SK-N-SH (cell line): ENCODE data around the gene IL20RB. TPM values are rescaled to one million over a fixed set of nuclear protein-coding genes. Genes with fewer than 3 reads are reported as not detected.

Source experiments
- CTCF ChIA-PET: fragments of 300-600, 350-600 bp; formaldehyde crosslinking; extraction: SDS; loops from one replicate; lab custom pipeline; 2021; lab: Yijun Ruan, JAX
- POLR2A ChIA-PET: fragments of 350-600 bp; sonication (Branson Sonifier 250); formaldehyde crosslinking; extraction: SDS; loops from one replicate; lab custom pipeline; 2020; ENCODE audit warnings: antibody characterized with exemption, inconsistent platforms; lab: Yijun Ruan, JAX
- DNase-seq: peaks from one replicate; pipeline ENCODE4 v3.0.0; 2012
- H2AFZ ChIP-seq: fragments of 200-600 bp; sonication (generic); 2 replicates; pipeline ENCODE4 v1.8.1; 2016; ENCODE audit warnings: antibody characterized with exemption, mild to moderate bottlenecking, low read depth
- H3F3A ChIP-seq: fragments of 200-600 bp; sonication (generic); replicated peaks from 2 replicates; pipeline ENCODE3; 2016; ENCODE audit warnings: antibody characterized with exemption, mild to moderate bottlenecking; ENCODE audit not compliant: insufficient read depth
- H3K27ac ChIP-seq, 2 experiments: fragments of 200-500 bp in 1 of 2; fragments of 200-600 bp in 1 of 2; sonication (Bioruptor generic) in 1 of 2; sonication (generic), shearing (Covaris generic) in 1 of 2; 2 replicates each; pipeline versions ENCODE4 v1.5.1 to v1.6.1; 2014 to 2016; ENCODE audit warnings: low read depth in 2 of 2, inconsistent platforms in 1 of 2, low read length in 1 of 2, mild to moderate bottlenecking in 1 of 2, mixed read lengths in 1 of 2
- H3K27me3 ChIP-seq: fragments of 200-600 bp; sonication (generic), shearing (Covaris generic); 2 replicates; pipeline ENCODE4 v1.6.1; 2016; ENCODE audit warnings: mixed run types; ENCODE audit not compliant: insufficient read depth
- H3K36me3 ChIP-seq, 2 experiments: fragments of 200-500 bp in 1 of 2; fragments of 200-600 bp in 1 of 2; sonication (Bioruptor generic) in 1 of 2; sonication (generic) in 1 of 2; replicated peaks in 1 of 2; 2 replicates each; pipeline versions ENCODE3 to v1.5.1; 2014 to 2016; ENCODE audit warnings: low read length in 1 of 2, mild to moderate bottlenecking in 1 of 2; ENCODE audit not compliant: insufficient read depth in 2 of 2, control insufficient read depth in 1 of 2
- H3K4me1 ChIP-seq, 2 experiments: fragments of 200-500 bp in 1 of 2; fragments of 200-600 bp in 1 of 2; sonication (Bioruptor generic) in 1 of 2; sonication (generic), shearing (Covaris generic) in 1 of 2; 2 replicates each; pipeline versions ENCODE4 v1.5.1 to v1.6.1; 2014 to 2016; ENCODE audit warnings: low read depth in 1 of 2, low read length in 1 of 2, mixed run types in 1 of 2; ENCODE audit not compliant: insufficient read depth in 2 of 2, control insufficient read depth in 1 of 2
- H3K4me2 ChIP-seq: fragments of 200-600 bp; sonication (generic), shearing (Covaris generic); 2 replicates; pipeline ENCODE4 v1.6.1; 2017; ENCODE audit warnings: mixed run types
- H3K4me3 ChIP-seq, 2 experiments: fragments of 200-500 bp in 1 of 2; fragments of 200-600 bp in 1 of 2; sonication (Bioruptor generic) in 1 of 2; sonication (generic), shearing (Covaris generic) in 1 of 2; 2 replicates each; pipeline versions ENCODE4 v1.5.1 to v1.8.1; 2014 to 2016; ENCODE audit warnings: low read depth in 2 of 2, inconsistent platforms in 1 of 2, low read length in 1 of 2, mild to moderate bottlenecking in 1 of 2, mixed read lengths in 1 of 2, moderate library complexity in 1 of 2
- H3K79me2 ChIP-seq: fragments of 200-600 bp; sonication (generic); 2 replicates; pipeline ENCODE4 v1.8.1; 2017; ENCODE audit warnings: mild to moderate bottlenecking; ENCODE audit not compliant: insufficient read depth
- H3K9ac ChIP-seq: fragments of 200-600 bp; sonication (generic); 2 replicates; pipeline ENCODE4 v1.6.1; 2017; ENCODE audit warnings: mixed run types
- H3K9me2 ChIP-seq: fragments of 200-600 bp; sonication (generic); 2 replicates; pipeline ENCODE4 v1.6.1; 2017; ENCODE audit warnings: mixed run types
- H3K9me3 ChIP-seq: fragments of 200-600 bp; sonication (generic); 2 replicates; pipeline ENCODE4 v1.6.1; 2017; ENCODE audit warnings: mixed run types, mild to moderate bottlenecking, moderate library complexity
- H4K20me1 ChIP-seq: fragments of 200-600 bp; sonication (generic); 2 replicates; pipeline ENCODE4 v1.6.1; 2017; ENCODE audit warnings: mild to moderate bottlenecking, mixed run types; ENCODE audit not compliant: insufficient read depth
- CHD2 ChIP-seq: fragments of 150-350 bp; IDR thresholded peaks from 2 replicates; pipeline ENCODE4 v1.6.1; 2018; ENCODE audit warnings: low read length; ENCODE audit not compliant: partially characterized antibody
- EP300 ChIP-seq, 2 experiments: IDR thresholded peaks; 2 replicates each; pipeline versions ENCODE4 v1.4.0 to v1.6.1; 2012; ENCODE audit warnings: borderline replicate concordance in 1 of 2, low read depth in 1 of 2, low read length in 1 of 2
- EZH2phosphoT487 ChIP-seq: fragments of 200-600 bp; sonication (generic); IDR thresholded peaks from 2 replicates; pipeline ENCODE4 v1.6.1; 2017; ENCODE audit warnings: low read depth, mixed run types, mild to moderate bottlenecking, antibody characterized with exemption, moderate library complexity, borderline replicate concordance
- FOSL2 ChIP-seq: IDR thresholded peaks from 2 replicates; pipeline ENCODE4 v1.4.0; 2012; ENCODE audit warnings: low read depth, mild to moderate bottlenecking, moderate library complexity, borderline replicate concordance
- FOXJ3 ChIP-seq: sonication (generic); formaldehyde crosslinking; IDR thresholded peaks from 2 replicates; pipeline ENCODE4 v1.5.1; 2020; ENCODE audit warnings: mild to moderate bottlenecking, missing genetic modification reagents
- FOXM1 ChIP-seq: IDR thresholded peaks from 2 replicates; pipeline ENCODE4 v1.4.0; 2012; ENCODE audit warnings: low read depth, mild to moderate bottlenecking
- JUND ChIP-seq: IDR thresholded peaks from 2 replicates; pipeline ENCODE4 v1.4.0; 2012
- MEF2A ChIP-seq: IDR thresholded peaks from 2 replicates; pipeline ENCODE4 v1.4.0; 2012; ENCODE audit warnings: low read depth, borderline replicate concordance
- PBX3 ChIP-seq: IDR thresholded peaks from 2 replicates; pipeline ENCODE4; 2012
- RAD21 ChIP-seq: IDR thresholded peaks from 2 replicates; pipeline ENCODE4 v1.6.1; 2012; ENCODE audit warnings: mild to moderate bottlenecking, low read length
- RXRA ChIP-seq: IDR thresholded peaks from 2 replicates; pipeline ENCODE4 v1.4.0; 2012; ENCODE audit warnings: low read depth, mild to moderate bottlenecking, borderline replicate concordance
- SIN3A ChIP-seq: IDR thresholded peaks from 2 replicates; pipeline ENCODE4 v1.6.1; 2012; ENCODE audit warnings: low read depth, mild to moderate bottlenecking, low read length, moderate library complexity, borderline replicate concordance
- TAF1 ChIP-seq: IDR thresholded peaks from 2 replicates; pipeline ENCODE4 v1.6.1; 2012; ENCODE audit warnings: low read depth, mild to moderate bottlenecking, low read length, moderate library complexity, borderline replicate concordance
- TCF12 ChIP-seq: IDR thresholded peaks from 2 replicates; pipeline ENCODE4 v1.4.0; 2012
- TEAD4 ChIP-seq: IDR thresholded peaks from 2 replicates; pipeline ENCODE4 v1.4.0; 2012; ENCODE audit warnings: mild to moderate bottlenecking, borderline replicate concordance; ENCODE audit not compliant: insufficient read depth
- YY1 ChIP-seq: IDR thresholded peaks from 2 replicates; pipeline ENCODE4 v1.4.0; 2012; ENCODE audit warnings: low read depth, mild to moderate bottlenecking
- WGBS: methylation state at CpG from one replicate; pipeline ENCODE4 v1.1.6; 2017; ENCODE audit warnings: low lambda C conversion rate; 5-methylcytosine and 5-hydroxymethylcytosine counted together
- polyA plus RNA-seq, 3 experiments: library from polyadenylated mRNA; depleted of rRNA; stranded (reverse); fragments of >200 nt; gene quantifications; 2 replicates each; pipeline ENCODE4 v1.2.3, GENCODE V29; 2012
- TF ChIP-seq, protein P1 (sequence below): IDR thresholded peaks from 2 replicates; pipeline ENCODE4 v1.6.1; 2012; ENCODE audit warnings: mild to moderate bottlenecking, low read depth, low read length, moderate library complexity
- TF ChIP-seq, protein P2 (sequence below): IDR thresholded peaks from 2 replicates; pipeline ENCODE4 v1.4.0; 2012; ENCODE audit warnings: low read depth, borderline replicate concordance

The IL20RB gene
- polyA plus RNA-seq, 1 of the 3 experiments (the other 2 are of a cell fraction): 0.58 TPM

DNA sequence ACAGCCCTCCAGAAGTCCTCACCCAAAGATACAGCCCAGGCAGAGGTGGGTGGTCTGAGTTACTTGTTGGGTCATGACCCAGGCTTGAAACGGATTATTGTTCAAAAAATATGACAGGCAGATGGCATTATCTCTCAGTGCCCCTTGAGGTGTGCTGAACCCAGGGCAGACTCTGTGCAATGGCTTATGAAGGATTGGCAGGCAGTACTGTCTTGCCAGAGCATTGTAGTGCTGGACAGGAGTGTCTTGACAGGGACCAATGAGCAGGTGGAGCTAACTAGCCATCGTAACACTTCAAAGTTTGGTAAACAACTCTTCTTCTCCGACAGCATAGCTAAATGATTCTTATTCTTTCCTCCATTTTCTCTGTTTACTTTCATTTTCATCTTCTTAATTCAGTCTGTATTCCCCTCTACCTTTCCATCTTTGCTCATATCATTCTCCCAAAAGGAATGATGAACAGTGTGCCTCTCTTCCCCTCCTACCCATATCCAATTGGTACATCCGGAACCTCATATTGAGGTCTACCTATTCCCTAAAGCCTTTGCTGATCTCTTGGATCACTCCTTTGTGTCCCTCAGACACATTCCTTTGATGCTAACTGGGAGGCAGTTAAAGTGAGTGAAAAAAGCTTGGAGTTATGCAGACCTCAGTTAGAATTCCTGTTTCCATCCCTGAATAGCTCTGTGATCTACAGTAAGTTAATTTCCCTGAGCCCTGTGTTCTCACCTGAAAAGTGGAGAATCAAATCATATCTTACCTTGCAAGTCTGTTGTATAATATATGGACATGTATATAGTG, 2.6 kb upstream of the IL20RB start:
- Histone ChIP-seq H3K4me1 (peaks cover 6 to 8% of the 10 kb centered on the region in 2 experiments; a peak in 3 of 4 replicates), H3K9me3 (no peaks in the 10 kb centered on the region), H3K4me3 (no peak overlapping the region; a peak in 1 of 4 replicates), H4K20me1 (no peaks in the 10 kb centered on the region), H3K27me3 (no peaks in the 10 kb centered on the region), H3K79me2 (no peaks in the 10 kb centered on the region), H3K27ac (peak overlapping the region; percentile 8 to 25; a peak in 2 of 4 replicates), H3K9ac (no peak overlapping the region), H3F3A (no peaks in the 10 kb centered on the region), H3K9me2 (no peaks in the 10 kb centered on the region), H3K4me2 (peak overlapping the region; percentile 47), H3K36me3 (peaks cover 0 to 5% of the 10 kb centered on the region in 2 experiments), H2AFZ (no peak overlapping the region)
- TF ChIP-seq MEF2A (no peak), TEAD4 (no peak), EZH2phosphoT487 (no peak), EP300 (IDR thresholded peaks at IDR 0.05; ENCODE audit: borderline replicate concordance in 1 of 2, low read depth in 1 of 2, low read length in 1 of 2) (no peak), FOXJ3 (CRISPR knock-in tag) (no peak), CHD2 (no peak), RAD21 (no peak), TAF1 (no peak), SIN3A (no peak), PBX3 (no peak), FOSL2 (no peak), TCF12 (no peak), YY1 (no peak), FOXM1 (no peak), JUND (no peak), RXRA (no peak)
- TF ChIP-seq, protein P1, sequence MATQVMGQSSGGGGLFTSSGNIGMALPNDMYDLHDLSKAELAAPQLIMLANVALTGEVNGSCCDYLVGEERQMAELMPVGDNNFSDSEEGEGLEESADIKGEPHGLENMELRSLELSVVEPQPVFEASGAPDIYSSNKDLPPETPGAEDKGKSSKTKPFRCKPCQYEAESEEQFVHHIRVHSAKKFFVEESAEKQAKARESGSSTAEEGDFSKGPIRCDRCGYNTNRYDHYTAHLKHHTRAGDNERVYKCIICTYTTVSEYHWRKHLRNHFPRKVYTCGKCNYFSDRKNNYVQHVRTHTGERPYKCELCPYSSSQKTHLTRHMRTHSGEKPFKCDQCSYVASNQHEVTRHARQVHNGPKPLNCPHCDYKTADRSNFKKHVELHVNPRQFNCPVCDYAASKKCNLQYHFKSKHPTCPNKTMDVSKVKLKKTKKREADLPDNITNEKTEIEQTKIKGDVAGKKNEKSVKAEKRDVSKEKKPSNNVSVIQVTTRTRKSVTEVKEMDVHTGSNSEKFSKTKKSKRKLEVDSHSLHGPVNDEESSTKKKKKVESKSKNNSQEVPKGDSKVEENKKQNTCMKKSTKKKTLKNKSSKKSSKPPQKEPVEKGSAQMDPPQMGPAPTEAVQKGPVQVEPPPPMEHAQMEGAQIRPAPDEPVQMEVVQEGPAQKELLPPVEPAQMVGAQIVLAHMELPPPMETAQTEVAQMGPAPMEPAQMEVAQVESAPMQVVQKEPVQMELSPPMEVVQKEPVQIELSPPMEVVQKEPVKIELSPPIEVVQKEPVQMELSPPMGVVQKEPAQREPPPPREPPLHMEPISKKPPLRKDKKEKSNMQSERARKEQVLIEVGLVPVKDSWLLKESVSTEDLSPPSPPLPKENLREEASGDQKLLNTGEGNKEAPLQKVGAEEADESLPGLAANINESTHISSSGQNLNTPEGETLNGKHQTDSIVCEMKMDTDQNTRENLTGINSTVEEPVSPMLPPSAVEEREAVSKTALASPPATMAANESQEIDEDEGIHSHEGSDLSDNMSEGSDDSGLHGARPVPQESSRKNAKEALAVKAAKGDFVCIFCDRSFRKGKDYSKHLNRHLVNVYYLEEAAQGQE: no peak
- TF ChIP-seq, protein P2, sequence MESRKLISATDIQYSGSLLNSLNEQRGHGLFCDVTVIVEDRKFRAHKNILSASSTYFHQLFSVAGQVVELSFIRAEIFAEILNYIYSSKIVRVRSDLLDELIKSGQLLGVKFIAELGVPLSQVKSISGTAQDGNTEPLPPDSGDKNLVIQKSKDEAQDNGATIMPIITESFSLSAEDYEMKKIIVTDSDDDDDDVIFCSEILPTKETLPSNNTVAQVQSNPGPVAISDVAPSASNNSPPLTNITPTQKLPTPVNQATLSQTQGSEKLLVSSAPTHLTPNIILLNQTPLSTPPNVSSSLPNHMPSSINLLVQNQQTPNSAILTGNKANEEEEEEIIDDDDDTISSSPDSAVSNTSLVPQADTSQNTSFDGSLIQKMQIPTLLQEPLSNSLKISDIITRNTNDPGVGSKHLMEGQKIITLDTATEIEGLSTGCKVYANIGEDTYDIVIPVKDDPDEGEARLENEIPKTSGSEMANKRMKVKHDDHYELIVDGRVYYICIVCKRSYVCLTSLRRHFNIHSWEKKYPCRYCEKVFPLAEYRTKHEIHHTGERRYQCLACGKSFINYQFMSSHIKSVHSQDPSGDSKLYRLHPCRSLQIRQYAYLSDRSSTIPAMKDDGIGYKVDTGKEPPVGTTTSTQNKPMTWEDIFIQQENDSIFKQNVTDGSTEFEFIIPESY: no peak
- WGBS: 85% methylated on average over 4 of the region's 4 CpGs
- ChIA-PET POLR2A (no interaction called here), CTCF (interaction anchor here (0.6 to 1.3 kb wide), 2 partner anchors 77 to 79 kb away, joined by 3 to 4 read pairs; no protein-coding TSS in a partner anchor)
- DNase-seq: no peak
